NCI-H187 treated with DMSO at 0.1 percent for 48 hours (cell line): ENCODE data around the gene SDK2.

Experiments used
- DNase-seq: peaks from one replicate; lab custom pipeline; 2025; lab: John Stamatoyannopoulos, UW

SDK2 gene

GRCh38 chr17:73363442-73364154 lies 280.6 kb downstream of the SDK2 start:
- DNase-seq, result no peak

GRCh38 chr17:73362697-73363096 lies 281.5 kb downstream of the SDK2 start:
- DNase-seq, result no peak

DNA sequence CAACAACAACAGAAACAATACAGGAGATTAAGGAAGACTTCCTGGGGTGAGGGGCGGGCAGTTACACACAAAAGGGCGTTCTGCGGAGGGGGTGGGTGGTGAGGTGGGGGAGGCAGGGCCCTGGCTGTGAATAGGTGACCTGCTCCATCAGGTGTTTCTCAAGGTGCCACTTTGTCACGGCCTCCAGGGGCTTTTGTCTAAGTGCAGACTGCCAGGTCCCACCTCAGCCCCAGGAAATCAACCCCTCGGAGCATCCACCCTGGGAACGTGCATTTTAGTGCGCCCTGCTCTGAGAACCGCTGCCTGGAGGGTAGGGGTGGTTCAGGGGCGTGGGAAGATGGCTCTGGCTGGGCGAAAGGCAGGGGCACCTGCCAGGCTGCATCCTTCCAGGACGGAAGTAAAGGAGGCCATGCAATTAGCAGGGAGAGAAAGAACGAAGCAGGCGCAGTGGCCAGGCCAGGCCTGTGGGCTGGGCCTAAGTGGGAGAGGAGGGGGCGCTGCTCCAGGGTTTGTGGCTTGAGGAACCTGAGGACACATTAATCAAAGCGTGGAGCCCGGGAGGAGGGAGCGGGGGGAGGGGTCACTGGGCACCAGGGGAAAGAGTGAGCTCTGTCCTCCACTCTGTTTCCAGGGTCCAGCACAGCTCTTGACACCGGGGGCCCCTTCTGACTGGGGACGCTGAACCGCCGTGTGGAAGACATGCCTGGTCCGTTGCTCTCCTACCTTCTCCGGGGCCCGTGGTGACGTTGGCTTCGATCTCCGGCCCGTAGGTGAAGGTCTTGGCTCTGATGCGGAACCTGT lies 283.1 kb downstream of the SDK2 start:
- no peak for DNase-seq

DNA sequence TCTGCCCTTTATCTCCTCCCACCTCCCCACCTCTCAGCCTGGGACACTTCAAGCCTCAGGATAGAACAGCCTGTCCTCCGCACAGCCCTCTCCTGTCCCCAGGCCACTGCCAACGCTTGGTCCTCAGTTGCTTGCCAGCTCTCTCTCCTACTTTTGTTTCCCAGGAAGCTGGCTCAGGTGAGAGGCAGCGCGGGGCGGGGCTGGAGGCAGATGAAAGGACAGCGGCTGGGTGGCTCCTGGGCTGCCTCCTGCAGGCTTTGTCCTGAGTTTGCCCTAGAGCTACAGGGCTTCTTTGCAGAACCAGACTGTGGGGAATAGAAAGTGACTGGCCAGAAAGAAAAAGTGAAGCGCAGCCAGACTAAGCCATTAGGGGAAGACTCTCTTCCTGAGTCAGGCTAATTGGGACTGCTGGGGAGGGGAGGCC lies 284.2 kb downstream of the SDK2 start:
- DNase-seq, result no peak

- no peak for DNase-seq
Measured at GRCh38 chr17:73359352-73359751, 284.9 kb downstream of the SDK2 start.

DNA sequence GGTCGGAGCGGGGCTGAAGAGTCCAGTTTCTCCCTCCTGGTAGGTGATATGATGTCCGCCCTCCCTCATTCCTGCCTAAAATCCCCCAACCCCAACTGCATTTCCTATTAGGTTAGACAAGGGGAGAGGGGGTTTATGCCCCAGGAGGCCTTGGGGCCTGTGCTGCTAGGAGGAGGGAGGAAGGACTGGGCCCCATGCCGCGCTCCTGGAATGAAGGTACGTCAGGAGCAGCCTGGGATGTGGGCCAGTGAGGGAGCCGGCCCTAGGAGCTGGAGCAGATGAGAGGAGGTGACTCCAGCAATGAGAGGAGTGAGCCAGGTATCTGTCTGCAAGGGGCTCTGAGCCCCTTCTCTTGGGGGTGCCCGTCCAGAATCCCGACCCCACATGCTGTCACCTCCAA lies 285.6 kb downstream of the SDK2 start:
- DNase-seq, result no peak

GRCh38 chr17:73357981-73358380 lies 286.3 kb downstream of the SDK2 start:
- no peak for DNase-seq

DNA sequence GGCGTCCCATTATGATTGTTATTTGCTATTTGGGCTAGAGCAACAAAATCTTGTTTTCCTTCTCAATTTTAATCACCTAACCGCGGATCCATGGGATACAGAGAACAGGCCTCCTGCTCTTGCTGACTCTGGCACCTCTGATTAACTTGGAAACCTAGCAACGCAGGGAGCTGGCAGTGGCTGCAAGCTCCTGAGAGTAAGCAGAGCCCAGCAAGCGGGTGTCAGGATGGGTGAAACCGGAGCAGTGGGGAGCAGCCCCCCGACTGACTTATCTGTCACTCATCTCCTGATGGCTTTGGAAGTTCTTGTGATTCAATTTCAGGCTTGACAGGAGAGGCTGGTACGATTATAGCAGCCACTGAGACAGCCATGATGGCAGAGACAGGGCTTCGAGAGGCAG lies 286.9 kb downstream of the SDK2 start:
- DNase-seq, result no peak

DNA sequence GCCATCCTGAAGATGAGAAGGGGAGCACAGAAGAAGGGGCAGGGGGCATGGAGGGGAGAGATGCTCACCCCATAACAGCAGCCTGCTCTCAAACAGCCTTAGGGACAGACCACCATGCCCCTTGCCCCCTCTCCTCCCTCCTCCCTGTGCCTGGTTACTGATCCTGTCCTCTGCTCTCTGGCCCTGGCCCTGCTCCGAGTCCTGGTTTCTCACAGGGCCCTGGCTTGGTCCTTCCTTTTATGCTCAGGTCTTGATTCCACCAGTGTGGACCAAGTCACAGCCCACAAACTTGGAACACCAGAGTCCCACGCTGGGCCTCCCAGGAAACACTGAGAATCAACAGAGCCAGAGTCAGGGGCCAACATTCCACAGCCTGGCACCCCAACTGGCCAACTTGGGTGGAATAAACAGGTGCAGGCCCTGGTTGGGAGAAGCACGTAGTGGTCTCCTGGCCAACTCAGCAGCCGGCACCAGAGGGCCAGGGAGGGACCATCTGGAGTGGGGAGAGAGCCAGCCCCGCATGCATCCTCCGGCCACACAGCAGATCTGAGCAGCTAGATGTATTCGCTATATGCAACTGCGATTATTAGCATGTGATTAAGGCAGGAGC lies 287.6 kb downstream of the SDK2 start:
- no peak for DNase-seq

DNA sequence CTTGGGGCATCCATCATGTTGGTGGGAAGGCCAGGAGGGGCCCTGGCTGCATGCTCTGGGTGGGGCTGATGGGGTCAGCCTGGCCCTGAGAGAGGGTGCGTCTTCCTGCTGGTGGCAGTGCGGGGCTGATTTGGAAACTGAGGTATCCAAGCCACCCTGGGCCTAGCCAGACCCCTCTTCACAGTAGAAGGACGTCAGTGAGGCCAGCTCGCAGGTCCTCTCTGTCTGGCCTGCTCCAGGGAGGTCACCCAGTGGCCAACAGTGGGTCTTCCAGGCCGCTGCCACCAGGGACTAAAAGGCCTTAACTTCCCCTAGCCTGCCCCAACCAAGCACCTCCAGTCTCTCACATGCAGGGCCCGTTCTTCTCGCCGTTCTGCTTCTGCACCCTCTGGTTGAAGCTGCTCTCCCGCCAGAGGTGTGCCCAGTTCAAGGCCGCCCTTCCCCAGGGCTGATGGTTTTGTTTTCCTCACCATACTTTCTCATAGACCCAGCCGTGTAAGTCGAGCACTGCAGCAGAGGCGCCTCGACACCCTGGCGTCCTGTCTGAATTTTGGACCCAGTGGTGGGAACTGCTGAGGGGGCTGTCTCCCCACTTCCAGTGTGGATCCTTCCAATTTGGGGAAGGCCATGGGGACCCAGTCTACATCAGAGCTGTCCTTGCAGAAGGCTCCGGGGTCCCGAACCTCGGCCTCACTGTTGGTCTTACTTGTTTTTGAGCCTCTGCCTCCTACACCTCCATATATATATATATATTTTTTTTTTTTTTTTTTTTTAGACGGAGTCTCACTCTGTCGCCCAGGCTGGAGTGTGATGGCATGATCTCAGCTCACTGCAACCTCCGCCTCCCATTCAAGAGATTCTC lies 289.6 kb downstream of the SDK2 start:
- no peak for DNase-seq

- DNase-seq, result no peak
Measured at GRCh38 chr17:73352261-73352660, 292.0 kb downstream of the SDK2 start.

DNA sequence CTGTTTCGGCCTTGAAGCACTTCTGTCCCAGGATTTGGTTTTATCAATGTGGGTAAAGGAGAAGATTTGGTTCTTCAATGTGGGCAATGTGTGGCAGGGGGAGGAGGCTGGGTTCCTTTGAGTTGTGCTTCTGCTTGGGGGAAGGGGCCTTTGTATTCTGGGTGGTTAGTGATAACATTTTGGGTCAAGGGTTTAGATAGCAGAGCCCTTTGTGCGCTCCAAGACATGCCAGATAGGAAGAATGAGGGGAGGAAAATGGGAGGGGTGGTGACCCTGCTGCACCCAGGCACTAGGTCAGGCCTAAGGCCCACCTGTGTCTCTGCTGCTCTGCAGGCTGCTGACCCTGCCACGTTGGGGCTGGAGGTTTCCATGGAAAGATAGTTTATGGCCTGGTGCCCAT lies 292.5 kb downstream of the SDK2 start:
- DNase-seq, result no peak

DNA sequence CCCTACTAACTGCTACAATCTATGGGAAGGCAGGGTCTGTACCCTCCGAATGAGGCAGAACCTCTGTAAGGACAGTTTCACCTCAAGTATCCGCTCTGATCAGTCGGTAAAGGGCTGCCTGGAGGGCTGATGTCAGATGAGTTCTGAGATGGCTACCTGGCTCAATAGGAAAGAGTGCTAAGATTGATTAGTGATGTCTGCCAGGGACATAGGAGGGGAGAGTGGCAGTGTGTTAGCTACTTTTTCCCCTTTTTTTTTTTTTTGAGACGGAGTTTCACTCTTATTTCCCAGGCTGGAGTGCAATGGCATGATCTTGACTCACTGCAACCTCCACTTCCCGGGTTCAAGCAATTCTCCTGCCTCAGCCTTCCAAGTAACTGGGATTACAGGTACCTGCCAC lies 293.4 kb downstream of the SDK2 start:
- no peak for DNase-seq

DNA sequence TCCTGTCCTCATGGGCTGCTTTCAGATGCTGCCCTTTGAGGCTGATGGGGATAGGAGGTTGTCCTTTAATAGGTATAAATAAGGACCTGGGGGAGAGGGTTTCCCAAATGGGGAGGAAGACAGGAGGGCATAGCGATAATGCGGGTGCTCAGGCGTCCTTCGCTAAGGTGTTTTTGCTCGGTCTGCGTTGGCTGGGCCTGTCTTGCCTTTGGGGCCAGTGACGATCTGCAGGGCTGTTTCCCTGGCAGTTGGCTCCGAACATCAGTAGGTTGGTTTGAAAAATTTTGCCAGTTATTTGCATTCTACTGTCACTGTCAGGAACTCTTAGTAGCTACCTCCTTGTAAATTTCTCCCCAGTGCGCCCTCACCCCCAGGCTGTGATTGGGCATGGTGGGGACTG lies 294.6 kb downstream of the SDK2 start:
- DNase-seq, result no peak

DNA sequence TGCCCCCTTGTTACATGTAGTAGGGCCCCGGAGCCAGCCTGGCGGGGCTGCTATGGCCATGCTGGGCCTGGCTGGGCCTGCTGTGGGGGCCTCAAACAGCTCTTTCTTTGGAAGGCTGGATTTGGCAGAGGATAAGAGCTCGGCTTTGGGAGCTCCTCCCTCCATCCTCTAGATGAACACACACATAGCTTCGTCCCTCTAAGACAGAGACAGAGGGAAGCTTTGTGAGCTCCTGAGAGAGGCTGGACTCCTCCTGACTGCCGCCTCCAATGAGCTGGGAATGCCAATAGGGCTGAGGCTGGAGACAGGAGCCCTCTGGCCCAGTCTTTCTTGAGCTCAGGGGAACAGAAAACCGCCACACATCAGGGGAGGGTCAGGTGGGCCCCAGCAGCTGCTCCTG lies 295.1 kb downstream of the SDK2 start:
- no peak for DNase-seq

DNA sequence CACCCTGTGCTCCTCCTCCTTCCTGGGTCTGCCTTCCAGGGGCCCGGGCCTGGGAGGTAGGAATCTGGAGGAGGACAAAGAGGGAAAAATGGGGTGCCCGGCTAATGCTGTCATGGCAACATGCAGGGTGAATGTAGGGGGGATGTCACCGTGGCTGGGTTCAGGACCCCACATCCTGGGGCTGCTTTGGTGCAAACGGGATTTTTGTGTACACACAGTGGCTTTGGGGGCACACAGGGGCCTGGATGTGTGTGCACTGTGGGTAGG lies 295.5 kb downstream of the SDK2 start:
- no peak for DNase-seq

GRCh38 chr17:73348018-73348828 lies 296.0 kb downstream of the SDK2 start:
- DNase-seq, result no peak

DNA sequence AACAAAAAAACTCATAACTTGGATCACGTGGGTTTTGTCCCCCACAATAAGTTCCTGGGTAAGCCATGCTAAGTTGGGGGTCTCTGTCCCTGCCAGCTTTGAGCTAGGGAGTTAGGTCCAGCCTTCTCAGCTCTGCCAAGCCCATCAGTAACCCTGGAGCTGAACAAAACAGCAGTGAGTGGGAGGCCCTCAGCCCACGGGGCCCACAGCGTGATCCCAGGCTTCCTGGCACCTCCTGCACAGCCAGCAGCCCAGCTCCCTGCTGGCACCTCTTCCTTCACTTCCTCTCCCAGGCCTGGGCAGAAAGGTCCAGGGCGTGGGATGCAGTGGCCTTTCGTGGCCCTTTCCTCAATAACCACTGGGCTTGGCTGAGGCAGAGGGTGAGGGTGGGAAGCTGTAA lies 296.9 kb downstream of the SDK2 start:
- no peak for DNase-seq

DNA sequence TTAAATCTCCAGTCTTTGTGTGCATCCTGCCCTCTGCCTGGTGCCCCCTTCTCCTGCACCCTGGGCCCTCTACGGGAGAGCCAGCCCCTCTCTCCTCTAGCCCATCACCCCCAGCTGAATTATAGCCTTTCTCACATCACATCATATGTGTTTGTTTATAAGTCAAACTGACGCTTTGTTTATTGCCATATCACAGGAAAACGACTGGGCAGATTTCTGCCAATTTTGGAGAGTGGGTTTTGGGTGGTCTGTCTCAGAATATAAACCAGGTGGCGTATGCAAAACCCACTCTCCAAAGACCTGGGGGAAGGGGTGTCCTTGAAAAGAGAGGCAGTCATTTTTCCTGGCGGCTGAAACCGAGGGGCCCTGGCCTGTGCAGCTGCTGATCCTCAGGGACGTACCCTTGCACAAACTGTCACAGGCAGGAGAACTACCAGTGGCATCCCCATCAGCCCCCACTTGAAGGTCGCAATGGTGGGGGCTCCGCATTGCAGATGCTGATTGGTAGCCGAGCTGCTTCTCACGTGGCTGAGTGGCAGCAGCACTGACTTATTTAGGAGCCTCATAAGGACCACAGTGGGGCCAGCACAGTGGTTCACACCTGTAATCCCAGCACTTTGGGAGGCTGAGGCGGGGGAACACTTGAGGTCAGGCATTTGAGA lies 297.6 kb downstream of the SDK2 start:
- DNase-seq, result no peak

DNA sequence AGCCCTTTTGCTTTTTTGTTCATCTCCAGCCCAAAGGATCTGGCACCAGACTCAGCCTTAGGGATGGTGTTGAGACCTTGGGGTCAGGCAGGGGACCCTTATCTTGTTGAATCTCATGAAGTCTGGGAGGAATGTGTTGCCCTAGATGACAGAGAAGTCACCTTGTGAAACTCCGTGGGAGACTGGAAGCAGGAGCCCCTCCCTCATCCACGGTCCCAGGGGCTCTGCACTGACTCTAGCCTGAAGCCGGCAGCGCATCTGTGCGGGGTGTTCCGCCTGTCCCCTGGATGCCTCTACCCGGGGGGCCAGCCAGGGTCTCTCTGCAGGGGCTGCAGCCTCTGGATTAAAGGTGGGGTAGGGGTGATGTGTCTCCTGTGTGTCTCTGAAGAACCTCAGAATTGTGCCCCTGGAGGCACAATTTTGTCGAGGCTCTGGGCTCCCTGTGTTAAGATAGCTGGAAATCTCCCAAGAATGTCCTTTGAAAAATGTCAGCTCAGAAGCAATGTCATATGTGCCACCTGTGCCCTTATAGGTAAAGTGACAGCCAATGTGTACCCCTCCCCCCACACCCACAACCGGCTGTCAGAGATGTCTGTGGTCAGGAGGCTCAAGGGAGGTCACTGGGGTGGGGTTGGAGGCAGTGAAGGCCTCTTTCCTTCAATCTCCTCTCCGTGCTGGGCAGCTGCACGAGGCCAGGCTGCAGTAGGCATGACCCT lies 300.3 kb downstream of the SDK2 start:
- no peak for DNase-seq
